HUDEP-2 (cell line): Measurements from ENCODE around the gene FOSL1.
"Not testable (repeated sequence)": the region's sequence is repeated elsewhere in the genome, so short reads cannot be mapped to it uniquely, and the experiment has no call there.

Source experiments
- DNase-seq, 76 experiments: peaks; one replicate each; lab custom pipeline; 2025; ENCODE audit not compliant: unreplicated experiment in 76 of 76; lab: John Stamatoyannopoulos, UW

The FOSL1 gene

GRCh38 chr11:65854852-65855837, 45.0 kb downstream of the FOSL1 start:
- no peak for DNase-seq

DNA sequence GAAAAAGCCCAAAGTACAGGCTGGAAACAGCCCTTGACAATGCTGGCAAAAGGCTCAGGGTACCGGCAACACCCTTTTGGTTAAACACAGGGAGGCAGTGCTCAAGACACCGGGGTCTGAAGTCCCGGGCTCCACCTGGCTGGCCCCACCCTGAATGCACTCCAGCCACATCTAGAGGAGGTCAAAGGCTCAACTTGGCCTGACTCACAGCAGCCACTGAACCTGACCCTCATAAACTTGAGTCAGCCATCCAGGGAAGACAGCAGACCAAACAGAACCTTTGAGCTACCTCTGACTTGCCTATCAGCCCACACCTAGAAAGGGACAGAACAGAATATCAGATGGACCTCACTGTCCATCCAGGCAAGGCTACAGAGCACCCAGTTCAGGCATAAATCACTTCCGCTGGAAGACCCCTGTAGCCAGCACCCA, 46.0 kb downstream of the FOSL1 start:
- no peak for DNase-seq

GRCh38 chr11:65853246-65853979, 46.8 kb downstream of the FOSL1 start:
- no peak for DNase-seq

DNA sequence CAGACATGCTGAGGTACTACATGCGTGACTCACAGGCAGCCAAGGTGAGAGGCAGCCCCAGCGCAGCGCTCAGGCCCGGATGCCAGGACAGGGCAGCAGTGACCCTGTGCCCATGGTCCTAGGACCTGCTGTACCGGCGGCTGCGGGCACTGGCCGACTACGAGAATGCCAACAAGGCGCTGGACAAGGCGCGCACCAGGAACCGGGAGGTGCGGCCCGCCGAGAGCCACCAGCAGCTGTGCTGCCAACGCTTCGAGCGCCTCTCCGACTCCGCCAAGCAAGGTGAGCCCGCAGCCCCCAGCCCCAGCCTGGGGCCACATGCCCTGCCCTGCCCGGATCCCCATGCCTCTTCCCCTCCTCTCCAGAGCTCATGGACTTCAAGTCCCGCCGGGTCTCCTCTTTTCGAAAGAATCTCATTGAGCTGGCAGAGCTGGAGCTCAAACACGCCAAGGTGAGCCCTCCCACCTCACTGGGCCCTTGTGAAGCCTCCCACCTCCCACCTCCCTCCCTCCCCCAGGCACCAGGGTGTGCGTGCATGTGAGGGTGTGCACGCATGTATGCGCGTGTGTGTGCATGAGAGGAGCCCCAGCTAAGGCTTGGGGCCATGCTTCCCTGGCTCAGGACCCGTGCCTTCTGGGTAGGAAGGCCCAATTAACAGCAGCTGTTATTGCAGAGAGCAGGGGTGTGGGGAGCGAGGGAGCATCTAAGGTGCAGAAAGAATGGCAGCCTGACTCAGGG, 47.5 kb downstream of the FOSL1 start:
- no peak for DNase-seq

- no peak for DNase-seq
These were observed 48.2 kb downstream of the FOSL1 start for GRCh38 chr11:65851811-65852507.

GRCh38 chr11:65851083-65851579, 49.1 kb downstream of the FOSL1 start:
- peak in 12 of 76 experiments; percentile 3 to 46 (median 26) for DNase-seq

DNA sequence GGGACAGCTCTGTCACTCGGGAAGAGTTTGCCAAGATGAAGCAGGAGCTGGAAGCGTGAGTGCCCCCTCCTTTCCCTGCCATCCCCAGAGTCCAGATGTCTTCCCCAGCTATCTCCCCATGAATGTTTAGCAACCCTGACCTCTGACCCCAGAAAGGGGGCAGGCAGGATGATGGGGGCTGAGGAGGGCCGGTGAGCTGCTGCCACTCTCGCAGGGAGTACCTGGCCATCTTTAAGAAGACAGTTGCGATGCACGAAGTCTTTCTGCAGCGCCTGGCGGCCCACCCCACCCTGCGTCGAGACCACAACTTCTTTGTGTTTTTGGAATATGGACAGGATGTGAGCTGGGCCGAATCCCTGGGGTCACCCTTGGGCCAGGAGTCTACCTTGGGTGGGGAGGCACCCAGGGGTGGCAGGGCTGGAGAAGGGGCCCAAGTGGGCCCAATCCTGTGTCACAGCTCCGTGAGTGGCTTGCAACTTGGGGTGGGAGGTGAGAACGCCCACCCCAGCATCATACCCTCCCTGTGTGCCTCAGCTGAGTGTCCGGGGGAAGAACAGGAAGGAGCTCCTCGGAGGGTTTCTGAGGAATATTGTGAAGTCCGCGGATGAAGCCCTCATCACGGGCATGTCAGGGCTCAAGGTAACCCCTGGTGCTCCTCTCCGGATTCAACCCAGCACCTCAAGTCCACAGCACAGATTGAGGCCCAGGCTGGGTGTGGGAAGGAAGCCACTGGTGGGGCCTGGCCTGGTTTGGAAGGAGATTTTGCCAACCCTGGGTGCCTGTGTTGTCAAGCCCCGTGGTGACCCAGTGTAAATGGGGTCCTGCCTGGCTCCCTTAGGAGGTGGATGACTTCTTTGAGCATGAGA, 49.7 kb downstream of the FOSL1 start:
- no peak for DNase-seq

- DNase-seq: no peak
These were observed 50.4 kb downstream of the FOSL1 start for GRCh38 chr11:65849771-65850216.

DNA sequence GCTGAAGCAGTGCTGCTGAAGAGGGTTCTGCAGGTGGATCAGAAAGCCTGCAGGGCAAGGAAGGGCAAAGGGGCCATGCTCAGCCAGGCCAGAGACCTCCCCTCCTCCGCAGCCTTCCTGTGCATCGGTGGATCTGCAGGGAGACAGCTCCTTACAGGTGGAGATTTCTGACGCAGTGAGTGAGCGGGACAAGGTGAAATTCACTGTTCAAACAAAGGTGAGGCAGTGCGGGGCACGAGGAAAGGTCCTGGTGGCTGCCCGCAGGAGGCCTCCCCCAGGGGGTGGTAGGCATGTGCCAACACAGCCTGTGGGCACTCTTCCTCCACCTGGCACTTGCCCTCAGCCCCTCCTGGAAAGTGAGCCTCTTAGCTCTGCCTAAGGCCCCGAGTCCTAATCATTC, 50.8 kb downstream of the FOSL1 start:
- DNase-seq: no peak

DNA sequence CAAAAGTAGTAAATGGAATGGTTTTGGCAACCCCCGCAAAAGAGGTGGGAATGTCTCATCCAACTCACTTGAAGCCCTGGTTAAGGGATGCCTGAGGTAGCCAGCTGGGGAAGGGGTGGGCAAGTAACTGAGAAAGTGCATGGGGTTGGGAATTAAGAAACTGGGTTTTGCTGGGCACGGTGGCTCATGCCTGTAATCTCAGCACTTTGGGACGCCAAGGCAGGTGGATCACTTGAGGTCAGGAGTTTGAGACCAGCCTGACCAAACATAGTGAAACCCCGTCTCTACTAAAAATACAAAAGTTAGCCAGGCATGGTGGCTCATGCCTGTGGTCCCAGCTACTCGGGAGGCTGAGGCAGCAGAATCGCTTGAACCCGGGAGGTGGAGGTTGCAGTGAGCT, 51.5 kb downstream of the FOSL1 start:
- not testable (repeated sequence) for DNase-seq

DNA sequence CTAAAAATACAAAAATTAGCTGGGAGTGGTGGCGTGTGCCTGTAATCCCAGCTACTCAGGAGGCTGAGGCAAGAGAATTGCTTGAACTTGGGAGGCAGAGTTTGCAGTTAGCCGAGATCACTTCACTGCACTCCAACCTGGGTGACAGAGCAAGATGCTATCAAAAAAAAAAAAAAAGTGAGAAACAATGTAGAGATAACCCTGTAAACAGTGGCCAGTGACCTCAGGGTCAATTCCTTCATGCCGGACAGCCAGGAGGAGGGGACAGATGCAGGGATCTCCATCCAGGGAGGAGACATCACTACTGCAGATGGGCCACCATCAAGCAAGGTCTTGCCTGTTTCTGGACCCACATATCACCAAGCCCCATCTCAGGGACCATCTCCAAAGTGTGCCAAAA, 52.4 kb downstream of the FOSL1 start:
- no peak for DNase-seq

DNA sequence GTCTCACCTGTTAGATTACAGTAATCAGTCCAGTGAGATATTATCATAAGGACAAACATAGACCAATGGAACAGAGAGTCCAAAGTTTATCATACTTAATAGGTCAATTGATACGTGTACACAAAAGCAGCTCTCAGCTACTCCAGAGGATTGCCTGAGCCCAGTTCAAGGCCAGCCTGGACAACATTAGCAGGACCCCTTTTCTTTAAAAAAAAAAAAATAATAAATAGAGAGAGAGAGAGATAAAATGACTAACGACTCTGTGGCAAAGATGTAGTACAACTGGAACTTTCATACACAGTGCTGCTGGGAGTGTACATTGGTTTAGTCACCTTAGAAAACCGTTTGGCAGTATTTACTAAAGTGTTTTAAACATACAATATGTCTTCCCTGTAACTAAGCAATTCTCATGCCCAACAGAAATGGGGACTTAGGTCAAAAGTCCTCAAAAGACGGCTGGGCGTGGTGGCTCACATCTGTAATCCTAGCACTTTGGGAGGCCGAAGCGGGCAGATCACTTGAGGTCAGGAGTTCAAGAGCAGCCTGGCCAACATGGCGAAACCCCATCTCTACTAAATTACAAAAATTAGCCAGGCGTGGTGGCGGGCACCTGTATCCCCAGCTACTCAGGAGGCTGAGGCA, 55.8 kb downstream of the FOSL1 start:
- DNase-seq: no peak

GRCh38 chr11:65843811-65844210, 56.4 kb downstream of the FOSL1 start:
- DNase-seq: no peak

DNA sequence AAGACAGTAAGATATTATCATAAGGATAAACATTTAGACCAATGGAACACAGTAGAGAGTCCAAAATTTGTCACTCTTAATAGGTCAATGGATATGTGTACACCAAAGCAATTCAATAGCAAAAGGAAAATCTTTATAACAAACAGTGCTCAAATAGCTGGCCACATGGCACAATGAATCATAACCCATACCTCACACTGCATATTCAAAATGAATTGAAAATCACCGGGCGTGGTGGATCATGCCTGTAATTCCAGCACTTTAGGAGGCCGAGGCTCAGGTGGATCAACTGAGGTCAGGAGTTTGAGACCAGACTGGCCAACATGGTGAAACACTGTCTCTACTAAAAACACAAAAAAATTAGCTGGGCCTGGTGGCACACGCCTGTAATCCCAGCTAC, 58.0 kb downstream of the FOSL1 start:
- DNase-seq: no peak
